Neural crest cell (in vitro differentiated cells): ENCODE data around the gene OR56A3. TPM values are rescaled to one million over a fixed set of nuclear protein-coding genes. Genes with fewer than 3 reads are reported as not detected.

ENCODE experiments used
- DNase-seq: peaks from one replicate; pipeline ENCODE4 v3.0.0; 2021; ENCODE audit warnings: low read depth, mixed read lengths, low spot score
- H3K27ac Mint-ChIP-seq: one replicate; pipeline ENCODE4 v1.8.0; 2021; ENCODE audit warnings: mild to moderate bottlenecking, mixed read lengths; ENCODE audit not compliant: unreplicated experiment
- H3K27me3 Mint-ChIP-seq: 2 replicates; pipeline ENCODE4 v1.8.0; 2021; ENCODE audit warnings: low read depth, mild to moderate bottlenecking, mixed read lengths
- H3K36me3 Mint-ChIP-seq: 2 replicates; pipeline ENCODE4 v1.8.0; 2021; ENCODE audit warnings: low read depth, mild to moderate bottlenecking, mixed read lengths
- H3K4me1 Mint-ChIP-seq: 2 replicates; pipeline ENCODE4 v1.8.0; 2021; ENCODE audit warnings: mixed read lengths
- H3K4me3 Mint-ChIP-seq: one replicate; pipeline ENCODE4 v1.8.0; 2021; ENCODE audit warnings: mild to moderate bottlenecking, mixed read lengths
- H3K9me3 Mint-ChIP-seq: 2 replicates; pipeline ENCODE4 v1.8.0; 2021; ENCODE audit warnings: mixed read lengths
- CTCF ChIP-seq: fragments of 200-600 bp; sonication (generic); conservative IDR thresholded peaks from 2 replicates; pipeline ENCODE4 v1.5.0; 2021; ENCODE audit warnings: antibody characterized with exemption, mild to moderate bottlenecking
- long read RNA-seq: library from polyadenylated mRNA; unstranded; transcript quantifications from one replicate; pipeline ENCODE4 v2.0.0, GENCODE V29; 2020
- total RNA-seq: library from RNA; stranded (reverse); gene quantifications from 2 replicates; pipeline ENCODE4 v1.2.1, GENCODE V29; 2021

The OR56A3 gene, protein sequence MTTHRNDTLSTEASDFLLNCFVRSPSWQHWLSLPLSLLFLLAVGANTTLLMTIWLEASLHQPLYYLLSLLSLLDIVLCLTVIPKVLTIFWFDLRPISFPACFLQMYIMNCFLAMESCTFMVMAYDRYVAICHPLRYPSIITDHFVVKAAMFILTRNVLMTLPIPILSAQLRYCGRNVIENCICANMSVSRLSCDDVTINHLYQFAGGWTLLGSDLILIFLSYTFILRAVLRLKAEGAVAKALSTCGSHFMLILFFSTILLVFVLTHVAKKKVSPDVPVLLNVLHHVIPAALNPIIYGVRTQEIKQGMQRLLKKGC
- not detected in 2 replicates for total RNA-seq
- long read RNA-seq = 0 reads

DNA sequence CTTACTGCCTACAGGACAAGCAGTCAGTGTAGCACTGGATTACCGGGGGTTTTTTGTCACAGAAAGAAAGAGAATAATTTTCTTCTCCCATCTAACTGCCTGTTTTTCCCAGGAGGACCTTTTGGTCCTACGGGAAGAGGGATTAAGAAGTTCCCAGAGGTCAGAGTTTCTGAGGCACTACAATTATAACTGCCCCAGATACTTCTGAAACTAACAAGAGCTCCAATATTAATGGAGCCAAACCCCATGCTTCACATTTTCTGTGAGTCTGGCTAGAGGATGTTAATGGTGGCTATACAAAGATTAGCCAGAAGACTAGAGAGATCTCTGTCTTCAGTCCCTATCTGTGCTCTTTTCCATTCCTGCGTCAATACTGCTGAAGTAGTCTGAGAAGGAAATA is at the start of gene OR56A3:
Gene OR56A3 (plus strand): TSS at position 301 of the 400 bp plus-strand sequence. CDS start 5,096 bp downstream, outside the sequence.
- H3K4me1 Mint-ChIP-seq = no peaks in the 10 kb centered on the region
- H3K27me3 Mint-ChIP-seq = no peaks in the 10 kb centered on the region
- no peak for TF ChIP-seq CTCF
- peaks cover 10% of the 10 kb centered on the region for H3K36me3 Mint-ChIP-seq
- no peak within 1 kb of the TSS for H3K27ac Mint-ChIP-seq
- H3K4me3 Mint-ChIP-seq = no peak within 1 kb of the TSS
- no peak for DNase-seq
- H3K9me3 Mint-ChIP-seq = peaks cover 12% of the 10 kb centered on the region

GRCh38 chr11:5892908-5893307 is 49.1 kb upstream of the OR56A3 start, which contains the start of gene OR52E5:
OR52E5 (plus strand) TSS chr11:5893208; CDS start chr11:5900777, 7,569 bp downstream.
- Mint-ChIP-seq H3K4me3 (no peak within 1 kb of the TSS), H3K36me3 (no peaks in the 10 kb centered on the region), H3K9me3 (no peaks in the 10 kb centered on the region), H3K4me1 (no peaks in the 10 kb centered on the region), H3K27ac (no peak within 1 kb of the TSS), H3K27me3 (peaks cover 9% of the 10 kb centered on the region)
- no peak for DNase-seq
- no peak for TF ChIP-seq CTCF

GRCh38 chr11:5899534-5899933 is 42.5 kb upstream of the OR56A3 start:
- Mint-ChIP-seq H3K27ac (no peak overlapping the region), H3K4me1 (no peaks in the 10 kb centered on the region), H3K4me3 (no peak overlapping the region), H3K27me3 (peaks cover 2% of the 10 kb centered on the region), H3K9me3 (no peaks in the 10 kb centered on the region), H3K36me3 (no peaks in the 10 kb centered on the region)
- DNase-seq = no peak
- TF ChIP-seq CTCF = no peak

- H3K4me3 Mint-ChIP-seq = no peak overlapping the region
- DNase-seq = no peak
These were observed 31.5 kb upstream of the OR56A3 start for GRCh38 chr11:5910540-5910939.

DNA sequence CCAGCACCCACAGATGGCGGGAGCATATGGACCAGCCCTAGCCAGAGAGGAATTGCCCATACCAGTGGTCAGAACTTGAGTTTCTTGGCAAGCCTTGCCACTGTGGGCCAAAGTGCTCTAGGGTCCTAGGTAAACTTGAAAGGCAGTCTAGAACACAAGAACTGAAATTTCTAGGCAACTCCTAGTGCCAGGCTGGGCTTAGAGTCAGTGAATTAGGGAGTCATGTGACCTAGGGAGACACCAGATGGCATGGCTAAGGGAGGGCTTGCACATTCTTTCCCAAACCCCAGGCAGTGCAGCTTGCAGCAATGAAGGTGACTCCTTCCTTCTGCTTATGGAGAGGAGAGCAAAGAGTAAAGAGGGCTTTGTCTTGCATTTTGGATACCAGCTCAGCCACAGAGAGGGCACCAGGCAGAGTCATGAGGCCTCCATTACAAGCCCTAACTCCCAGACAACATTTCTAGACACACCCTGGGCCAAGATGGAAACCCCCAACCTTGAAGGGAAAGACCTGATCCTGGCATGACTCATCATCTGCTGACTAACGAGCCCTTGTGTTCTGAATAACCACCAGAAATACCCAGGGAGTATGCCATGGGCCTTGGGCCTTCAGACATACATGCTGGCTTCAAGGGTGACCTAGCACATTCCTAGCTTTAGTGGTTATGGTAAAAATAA is 19.2 kb upstream of the OR56A3 start:
- no peaks in the 10 kb centered on the region for H3K4me1 Mint-ChIP-seq
- H3K9me3 Mint-ChIP-seq = peaks cover 3% of the 10 kb centered on the region
- no peaks in the 10 kb centered on the region for H3K36me3 Mint-ChIP-seq
- no peak overlapping the region for H3K4me3 Mint-ChIP-seq
- no peak for TF ChIP-seq CTCF
- no peak for DNase-seq
- H3K27me3 Mint-ChIP-seq = peaks cover 3% of the 10 kb centered on the region
- H3K27ac Mint-ChIP-seq = no peak overlapping the region

More at GRCh38 chr11:5910540-5910939, 31.5 kb upstream of the OR56A3 start:
- Mint-ChIP-seq H3K36me3 (no peaks in the 10 kb centered on the region), H3K27ac (no peak overlapping the region), H3K27me3 (peaks cover 4% of the 10 kb centered on the region), H3K9me3 (peaks cover 9% of the 10 kb centered on the region), H3K4me1 (no peaks in the 10 kb centered on the region)
- no peak for TF ChIP-seq CTCF
